Hepatocyte (in vitro differentiated cells): ENCODE results near the gene EDEM1. TPM values are rescaled to one million over a fixed set of nuclear protein-coding genes. Genes with fewer than 3 reads are reported as not detected.

Experiments used
- DNase-seq: peaks from one replicate; pipeline ENCODE4 v3.0.0-alpha.2; 2016; ENCODE audit warnings: low spot score
- H2AFZ ChIP-seq: fragments of 200-600 bp; sonication (generic); 2 replicates; pipeline ENCODE4 v1.6.0; 2016; ENCODE audit warnings: antibody characterized with exemption, mild to moderate bottlenecking
- H3K27ac ChIP-seq: fragments of 200-600 bp; sonication (generic); 2 replicates; pipeline ENCODE4 v1.5.1; 2016; ENCODE audit warnings: mild to moderate bottlenecking
- H3K27me3 ChIP-seq: fragments of 200-600 bp; sonication (generic); 2 replicates; pipeline ENCODE4 v1.6.1; 2016
- H3K36me3 ChIP-seq: fragments of 200-600 bp; sonication (generic); replicated peaks from 2 replicates; pipeline ENCODE4 v1.5.1; 2016; ENCODE audit warnings: low read depth; ENCODE audit not compliant: insufficient read depth
- H3K4me1 ChIP-seq: fragments of 200-600 bp; sonication (generic); 2 replicates; pipeline ENCODE4 v1.5.1; 2016; ENCODE audit warnings: mild to moderate bottlenecking, moderate library complexity; ENCODE audit not compliant: insufficient read depth
- H3K4me2 ChIP-seq: fragments of 200-600 bp; sonication (generic); 2 replicates; pipeline ENCODE4 v1.6.0; 2016
- H3K4me3 ChIP-seq: fragments of 200-600 bp; sonication (generic); 2 replicates; pipeline ENCODE4 v1.5.1; 2016; ENCODE audit warnings: mild to moderate bottlenecking
- H3K79me2 ChIP-seq: fragments of 200-600 bp; sonication (generic); 2 replicates; pipeline ENCODE4 v1.6.0; 2017; ENCODE audit warnings: mild to moderate bottlenecking
- H3K9me2 ChIP-seq: fragments of 200-600 bp; sonication (generic); replicated peaks from 2 replicates; pipeline ENCODE4 v1.6.0; 2017; ENCODE audit warnings: mild to moderate bottlenecking; ENCODE audit not compliant: insufficient read depth
- H3K9me3 ChIP-seq: fragments of 200-600 bp; sonication (generic); 2 replicates; pipeline ENCODE4 v1.5.1; 2016; ENCODE audit warnings: low read depth, mild to moderate bottlenecking
- H4K20me1 ChIP-seq: fragments of 200-600 bp; sonication (generic); 2 replicates; pipeline ENCODE4 v1.6.0; 2016; ENCODE audit warnings: mild to moderate bottlenecking; ENCODE audit not compliant: insufficient read depth, poor library complexity, severe bottlenecking
- CTCF ChIP-seq: fragments of 200-600 bp; sonication (generic); IDR thresholded peaks from 2 replicates; pipeline ENCODE4 v1.5.1; 2016; ENCODE audit warnings: antibody characterized with exemption, mild to moderate bottlenecking; ENCODE audit not compliant: poor library complexity
- EZH2 ChIP-seq: fragments of 200-600 bp; sonication (generic); IDR thresholded peaks from 2 replicates; pipeline ENCODE4 v1.6.1; 2016; ENCODE audit warnings: antibody characterized with exemption, mild to moderate bottlenecking, borderline replicate concordance
- EZH2phosphoT487 ChIP-seq: fragments of 200-600 bp; sonication (generic); IDR thresholded peaks from one replicate; pipeline ENCODE4 v1.6.1; 2018; ENCODE audit warnings: antibody characterized with exemption, mild to moderate bottlenecking, low read depth, moderate library complexity; ENCODE audit not compliant: unreplicated experiment, severe bottlenecking
- WGBS: methylation state at CpG from one replicate; pipeline ENCODE4 v1.1.6; 2016; ENCODE audit warnings: low lambda C conversion rate; ENCODE audit errors: missing lambda C conversion rate; 5-methylcytosine and 5-hydroxymethylcytosine counted together
- polyA plus RNA-seq: library from polyadenylated mRNA; unstranded; fragments of >200 nt; fragmentation: Nextera tagmentation; extraction: Ambion mirVana; gene quantifications from 2 replicates; pipeline ENCODE4 v1.2.1, GENCODE V29; 2016
- total RNA-seq: library from RNA; depleted of rRNA; stranded (reverse); fragments of >200 nt; gene quantifications from 2 replicates; pipeline ENCODE4 v1.2.3, GENCODE V29; 2014

EDEM1 gene
- total and polyA plus RNA-seq, 2 experiments from 2014 or later = 18.5 to 58.3 TPM

GRCh38 chr3:5141760-5142159 lies 45.7 kb upstream of the EDEM1 start:
- peaks cover 100% of the 10 kb centered on the region for H3K79me2 ChIP-seq
- H3K36me3 ChIP-seq = no peaks in the 10 kb centered on the region
- H3K27ac ChIP-seq = no peak overlapping the region
- no peak overlapping the region for H3K4me3 ChIP-seq
- no peaks in the 10 kb centered on the region for H3K9me2 ChIP-seq
- H2AFZ ChIP-seq = no peak overlapping the region
- over 99% methylated on average over 4 of the region's 4 CpGs for WGBS
- TF ChIP-seq EZH2 = no peak
- no peak for TF ChIP-seq EZH2phosphoT487
- no peak for TF ChIP-seq CTCF
- H3K4me2 ChIP-seq = no peak overlapping the region
- peaks cover 76% of the 10 kb centered on the region for H4K20me1 ChIP-seq
- peaks cover 17% of the 10 kb centered on the region for H3K4me1 ChIP-seq
- peaks cover 16% of the 10 kb centered on the region for H3K9me3 ChIP-seq
- H3K27me3 ChIP-seq = no peaks in the 10 kb centered on the region
- DNase-seq = no peak

GRCh38 chr3:5143464-5143863 lies 44.0 kb upstream of the EDEM1 start:
- no peaks in the 10 kb centered on the region for H3K27me3 ChIP-seq
- no peak overlapping the region for H3K4me2 ChIP-seq
- no peak overlapping the region for H3K27ac ChIP-seq
- H3K36me3 ChIP-seq = no peaks in the 10 kb centered on the region
- peaks cover 8% of the 10 kb centered on the region for H3K4me1 ChIP-seq
- no peak overlapping the region for H2AFZ ChIP-seq
- H3K4me3 ChIP-seq = no peak overlapping the region
- no peak for TF ChIP-seq CTCF
- TF ChIP-seq EZH2 = no peak
- no peak for TF ChIP-seq EZH2phosphoT487
- DNase-seq = no peak
- H4K20me1 ChIP-seq = peaks cover 70% of the 10 kb centered on the region
- H3K9me2 ChIP-seq = no peaks in the 10 kb centered on the region
- WGBS = 96% methylated on average over 4 of the region's 4 CpGs
- H3K9me3 ChIP-seq = peaks cover 16% of the 10 kb centered on the region
- peaks cover 100% of the 10 kb centered on the region for H3K79me2 ChIP-seq

- H3K4me3 ChIP-seq = no peak overlapping the region
- H3K9me2 ChIP-seq = no peaks in the 10 kb centered on the region
- no peak overlapping the region for H3K27ac ChIP-seq
- no peak overlapping the region for H2AFZ ChIP-seq
- H3K4me2 ChIP-seq = no peak overlapping the region
- no peaks in the 10 kb centered on the region for H3K36me3 ChIP-seq
- peaks cover 100% of the 10 kb centered on the region for H3K79me2 ChIP-seq
- 94% methylated on average over 5 of the region's 5 CpGs for WGBS
- TF ChIP-seq EZH2 (no peak), EZH2phosphoT487 (no peak), CTCF (no peak)
- peaks cover 16% of the 10 kb centered on the region for H3K9me3 ChIP-seq
- no peak for DNase-seq
- no peaks in the 10 kb centered on the region for H3K27me3 ChIP-seq
- no peaks in the 10 kb centered on the region for H3K4me1 ChIP-seq
- H4K20me1 ChIP-seq = peaks cover 70% of the 10 kb centered on the region
Measured at GRCh38 chr3:5144316-5144994, 43.1 kb upstream of the EDEM1 start.
